ENCODE results near the gene DACT1.

DACT1 gene

GRCh38 chr14:58663494-58664111 is 25.8 kb downstream of the DACT1 start:
- H3K4me3 Mint-ChIP-seq: no peak overlapping the region
- H3K36me3 Mint-ChIP-seq (ENCODE audit: low read depth): no peaks in the 10 kb centered on the region
- H3K27me3 Mint-ChIP-seq (ENCODE audit: low read depth, poor library complexity): peaks cover 6% of the 10 kb centered on the region
- H3K27ac Mint-ChIP-seq: no peak overlapping the region
- TF ChIP-seq CTCF (IDR thresholded peaks at IDR 0.05): no peak
- no peaks in the 10 kb centered on the region for H3K9me3 Mint-ChIP-seq
- peaks cover 72% of the 10 kb centered on the region for H3K4me1 Mint-ChIP-seq
- no peak for DNase-seq

- no peak overlapping the region for H3K4me3 Mint-ChIP-seq
- peaks cover 3% of the 10 kb centered on the region for H3K27me3 Mint-ChIP-seq (ENCODE audit: low read depth, poor library complexity)
- H3K27ac Mint-ChIP-seq: no peak overlapping the region
- DNase-seq: no peak
- peaks cover 86% of the 10 kb centered on the region for H3K4me1 Mint-ChIP-seq
- H3K36me3 Mint-ChIP-seq (ENCODE audit: low read depth): no peaks in the 10 kb centered on the region
- TF ChIP-seq CTCF (IDR thresholded peaks at IDR 0.05): no peak
- H3K9me3 Mint-ChIP-seq: no peaks in the 10 kb centered on the region
These were observed 28.2 kb downstream of the DACT1 start for GRCh38 chr14:58665773-58666500.

- no peak overlapping the region for H3K27ac Mint-ChIP-seq
- no peak for DNase-seq
- no peaks in the 10 kb centered on the region for H3K9me3 Mint-ChIP-seq
- H3K4me3 Mint-ChIP-seq: no peak overlapping the region
- H3K36me3 Mint-ChIP-seq (ENCODE audit: low read depth): no peaks in the 10 kb centered on the region
- peaks cover 3% of the 10 kb centered on the region for H3K27me3 Mint-ChIP-seq (ENCODE audit: low read depth, poor library complexity)
- TF ChIP-seq CTCF (IDR thresholded peaks at IDR 0.05): no peak
- H3K4me1 Mint-ChIP-seq: peaks cover 91% of the 10 kb centered on the region
These were observed 29.0 kb downstream of the DACT1 start for GRCh38 chr14:58666737-58667136.

GRCh38 chr14:58667900-58668299 is 30.1 kb downstream of the DACT1 start:
- H3K27me3 Mint-ChIP-seq (ENCODE audit: low read depth, poor library complexity): peaks cover 12% of the 10 kb centered on the region
- DNase-seq: no peak
- no peaks in the 10 kb centered on the region for H3K36me3 Mint-ChIP-seq (ENCODE audit: low read depth)
- no peaks in the 10 kb centered on the region for H3K9me3 Mint-ChIP-seq
- no peak overlapping the region for H3K4me3 Mint-ChIP-seq
- no peak for TF ChIP-seq CTCF (IDR thresholded peaks at IDR 0.05)
- peaks cover 91% of the 10 kb centered on the region for H3K4me1 Mint-ChIP-seq
- H3K27ac Mint-ChIP-seq: no peak overlapping the region

- peak overlapping the region; percentile 55 for H3K27ac Mint-ChIP-seq
- peak overlapping the region; percentile 13 for H3K4me3 Mint-ChIP-seq
- DNase-seq: peak; percentile 17
- no peaks in the 10 kb centered on the region for H3K9me3 Mint-ChIP-seq
- no peaks in the 10 kb centered on the region for H3K36me3 Mint-ChIP-seq (ENCODE audit: low read depth)
- peaks cover 12% of the 10 kb centered on the region for H3K27me3 Mint-ChIP-seq (ENCODE audit: low read depth, poor library complexity)
- TF ChIP-seq CTCF (IDR thresholded peaks at IDR 0.05): no peak
- peaks cover 88% of the 10 kb centered on the region for H3K4me1 Mint-ChIP-seq
These were observed 31.2 kb downstream of the DACT1 start for GRCh38 chr14:58668848-58669480.

All from nephron progenitor cell (in vitro differentiated cells).